Measurements from ENCODE around the gene PDZD2. TPM values are rescaled to one million over a fixed set of nuclear protein-coding genes. Genes with fewer than 3 reads are reported as not detected.

Gene PDZD2
- total and polyA plus RNA-seq, 3 donors from 2014 or later: 47.3 to 89.1 (median 83.9) TPM

DNA sequence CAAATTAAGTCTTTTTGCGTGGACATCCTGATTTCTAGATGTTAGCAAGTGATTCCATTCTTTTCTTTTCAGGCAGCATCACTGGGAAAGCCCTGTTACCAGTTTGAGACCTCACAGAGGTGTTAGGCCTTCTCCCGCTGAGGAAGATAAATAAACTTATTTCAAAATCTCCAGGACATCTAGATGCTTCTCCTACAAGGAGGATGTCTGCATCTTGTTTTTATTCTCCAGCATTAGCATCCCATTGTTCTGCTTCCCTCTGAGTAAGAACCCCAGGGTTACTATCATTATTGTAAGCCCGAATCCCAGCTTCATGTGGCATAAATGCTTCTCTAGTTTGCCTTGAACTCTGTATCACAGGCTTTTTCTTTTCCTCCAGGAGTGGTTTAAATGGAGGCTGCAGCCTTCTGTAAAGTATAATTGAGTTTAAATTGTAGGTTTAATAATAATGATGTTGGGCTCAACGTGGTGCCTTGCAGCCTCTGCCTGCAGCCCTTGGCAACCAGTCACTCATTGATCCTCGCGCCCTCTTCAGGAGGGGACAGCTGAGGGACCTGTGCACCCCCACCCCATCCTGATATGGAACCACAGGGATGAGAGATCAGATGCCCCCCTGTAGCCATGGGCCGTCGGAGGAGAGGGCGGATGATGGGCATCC, 114.9 kb downstream of the PDZD2 start:
- WGBS, 2 donors: 89 to 90% methylated on average over 9 of the region's 9 CpGs

DNA sequence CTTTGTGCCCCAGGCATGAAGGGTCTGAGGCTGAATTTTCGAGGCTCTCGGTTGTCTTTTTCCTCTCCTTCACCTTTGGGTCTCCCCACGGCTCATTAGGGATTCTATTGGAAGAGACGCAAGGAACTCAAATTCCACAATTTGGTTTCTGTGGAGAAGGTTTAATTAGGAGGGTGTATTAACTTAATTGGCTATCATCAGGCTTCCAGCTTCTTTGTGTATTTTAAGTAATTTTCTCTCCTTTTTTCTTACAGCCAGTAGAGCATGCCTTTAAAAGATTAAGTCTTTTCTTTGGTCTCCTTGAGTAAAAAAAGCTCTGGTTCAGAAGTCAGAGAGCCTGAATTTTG, 115.4 kb downstream of the PDZD2 start:
- Histone ChIP-seq H3K36me3 (ENCODE audit: low read depth, missing control alignments) (no peaks in the 10 kb centered on the region), H3K4me1 (no peaks in the 10 kb centered on the region), H3K27me3 (no peaks in the 10 kb centered on the region), H3K27ac (no peak overlapping the region), H3K4me3 (no peak overlapping the region), H3K9me3 (no peaks in the 10 kb centered on the region)
- intact Hi-C loops (cut with DNase I; ENCODE audit: low total_unique reads): no loop called here
- TF ChIP-seq, protein P1, sequence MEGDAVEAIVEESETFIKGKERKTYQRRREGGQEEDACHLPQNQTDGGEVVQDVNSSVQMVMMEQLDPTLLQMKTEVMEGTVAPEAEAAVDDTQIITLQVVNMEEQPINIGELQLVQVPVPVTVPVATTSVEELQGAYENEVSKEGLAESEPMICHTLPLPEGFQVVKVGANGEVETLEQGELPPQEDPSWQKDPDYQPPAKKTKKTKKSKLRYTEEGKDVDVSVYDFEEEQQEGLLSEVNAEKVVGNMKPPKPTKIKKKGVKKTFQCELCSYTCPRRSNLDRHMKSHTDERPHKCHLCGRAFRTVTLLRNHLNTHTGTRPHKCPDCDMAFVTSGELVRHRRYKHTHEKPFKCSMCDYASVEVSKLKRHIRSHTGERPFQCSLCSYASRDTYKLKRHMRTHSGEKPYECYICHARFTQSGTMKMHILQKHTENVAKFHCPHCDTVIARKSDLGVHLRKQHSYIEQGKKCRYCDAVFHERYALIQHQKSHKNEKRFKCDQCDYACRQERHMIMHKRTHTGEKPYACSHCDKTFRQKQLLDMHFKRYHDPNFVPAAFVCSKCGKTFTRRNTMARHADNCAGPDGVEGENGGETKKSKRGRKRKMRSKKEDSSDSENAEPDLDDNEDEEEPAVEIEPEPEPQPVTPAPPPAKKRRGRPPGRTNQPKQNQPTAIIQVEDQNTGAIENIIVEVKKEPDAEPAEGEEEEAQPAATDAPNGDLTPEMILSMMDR (IDR thresholded peaks at IDR 0.05): no peak
- no peak for TF ChIP-seq POLR2A (IDR thresholded peaks at IDR 0.05)
- WGBS, 2 donors: 77 to 93% methylated on average over 4 of the region's 4 CpGs
- DNase-seq: no peak

More for the DNA sequence above, 114.9 kb downstream of the PDZD2 start:
- intact Hi-C loops (cut with DNase I; ENCODE audit: low total_unique reads): no loop called here
- no peak overlapping the region for H3K27ac ChIP-seq
- no peaks in the 10 kb centered on the region for H3K9me3 ChIP-seq
- H3K36me3 ChIP-seq (ENCODE audit: low read depth, missing control alignments): no peaks in the 10 kb centered on the region
- no peak for DNase-seq
- TF ChIP-seq, protein P1 (IDR thresholded peaks at IDR 0.05): no peak
- TF ChIP-seq POLR2A (IDR thresholded peaks at IDR 0.05): no peak
- H3K4me3 ChIP-seq: no peak overlapping the region
- no peaks in the 10 kb centered on the region for H3K4me1 ChIP-seq
- H3K27me3 ChIP-seq: no peaks in the 10 kb centered on the region

DNA sequence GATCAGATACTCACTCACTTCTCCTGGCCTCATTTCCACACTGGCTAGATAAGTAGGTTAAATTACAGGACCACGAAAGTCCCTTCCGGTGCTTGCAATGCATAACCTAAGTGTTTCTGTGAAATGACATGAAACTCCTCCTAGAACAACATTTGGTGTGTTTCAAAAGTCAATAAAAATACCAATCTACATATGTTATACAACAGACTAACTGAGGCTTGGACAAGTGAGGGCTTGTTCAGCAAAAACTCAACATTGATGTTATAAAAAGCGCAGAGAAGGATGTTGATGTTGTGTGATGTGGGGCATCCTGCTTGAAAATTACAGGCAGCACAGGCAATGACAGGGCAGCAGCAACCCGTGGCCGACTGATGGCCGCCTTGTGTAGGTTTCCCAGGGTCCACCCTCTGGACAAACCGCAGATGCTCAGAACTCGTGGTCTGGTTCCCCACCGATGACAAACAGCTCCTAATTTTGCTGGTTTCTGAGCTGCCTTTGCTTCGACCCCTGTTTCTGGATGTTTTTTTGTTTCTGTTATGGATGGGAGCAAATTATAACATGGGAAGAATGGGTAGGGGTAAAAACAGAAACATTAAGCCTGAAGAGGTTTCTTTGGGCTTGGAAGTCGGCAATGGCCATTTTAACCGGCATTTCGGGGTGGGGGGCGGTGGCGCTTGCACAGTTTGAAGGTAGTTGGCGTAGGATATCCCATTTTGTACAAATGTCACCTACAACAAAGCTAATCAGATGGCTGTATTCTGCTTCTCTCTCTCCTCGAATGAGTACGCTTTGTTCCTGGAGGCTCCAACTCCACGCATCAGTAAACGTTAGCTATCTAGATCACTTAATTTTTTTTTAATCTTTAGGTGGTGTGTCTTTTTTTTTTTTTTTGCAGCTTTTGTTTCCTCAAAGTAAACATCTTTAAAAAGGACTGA, 116.1 kb downstream of the PDZD2 start:
- 92% methylated on average over 20 of the region's 20 CpGs for WGBS, 2 donors
- Histone ChIP-seq H3K27me3 (no peaks in the 10 kb centered on the region), H3K9me3 (no peaks in the 10 kb centered on the region), H3K4me3 (no peak overlapping the region), H3K36me3 (ENCODE audit: low read depth, missing control alignments) (no peaks in the 10 kb centered on the region), H3K4me1 (no peaks in the 10 kb centered on the region), H3K27ac (no peak overlapping the region)
- TF ChIP-seq, protein P1 (IDR thresholded peaks at IDR 0.05): no peak
- TF ChIP-seq POLR2A (IDR thresholded peaks at IDR 0.05): no peak
- intact Hi-C loops (cut with DNase I; ENCODE audit: low total_unique reads): no loop called here
- no peak for DNase-seq

DNA sequence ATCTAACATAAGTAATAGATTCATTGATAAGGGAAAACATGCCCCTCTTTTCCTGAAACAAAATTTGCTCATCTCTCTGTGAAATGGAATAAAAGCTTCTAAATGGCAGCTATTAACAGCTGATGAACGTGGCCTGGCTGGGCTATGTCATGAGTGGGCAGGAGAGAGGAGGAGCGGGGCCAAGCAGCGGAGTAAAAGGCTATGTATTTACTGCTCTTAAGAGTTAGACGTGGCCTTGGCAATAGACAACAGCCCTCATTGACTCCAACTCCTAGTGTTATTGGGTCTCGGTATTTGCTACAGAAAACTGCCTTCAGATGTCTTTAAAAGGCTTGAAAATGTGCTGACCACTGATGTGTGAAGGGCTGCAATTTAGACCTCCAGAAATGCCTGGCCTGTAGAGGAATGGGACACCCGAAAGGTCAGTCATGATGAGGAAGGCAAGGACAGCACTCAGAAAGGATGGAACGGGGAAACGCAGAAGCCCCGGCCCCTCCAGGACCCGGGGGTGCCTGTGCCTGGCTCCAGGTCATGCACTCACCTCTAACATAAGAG, 116.8 kb downstream of the PDZD2 start:
- H3K27ac ChIP-seq: no peak overlapping the region
- TF ChIP-seq POLR2A (IDR thresholded peaks at IDR 0.05): no peak
- TF ChIP-seq, protein P1 (IDR thresholded peaks at IDR 0.05): no peak
- H3K4me3 ChIP-seq: no peak overlapping the region
- 78 to 86% methylated on average over 10 of the region's 10 CpGs for WGBS, 2 donors
- H3K36me3 ChIP-seq (ENCODE audit: low read depth, missing control alignments): no peaks in the 10 kb centered on the region
- no peaks in the 10 kb centered on the region for H3K4me1 ChIP-seq
- intact Hi-C loops (cut with DNase I; ENCODE audit: low total_unique reads): no loop called here
- H3K27me3 ChIP-seq: no peaks in the 10 kb centered on the region
- no peaks in the 10 kb centered on the region for H3K9me3 ChIP-seq
- no peak for DNase-seq

All from testis (tissue), 3 donors.